MM.1S (cell line): Measurements from ENCODE around the gene NAT16.

Experiments used
- DNase-seq: peaks from one replicate; pipeline ENCODE4 v3.0.0-alpha.2; 2015
- H2AFZ ChIP-seq: fragments of 300-600 bp; sonication (generic); 2 replicates; pipeline ENCODE4 v1.6.0; 2016; ENCODE audit warnings: antibody characterized with exemption, low read length
- H3F3A ChIP-seq: fragments of 300-600 bp; sonication (generic); 2 replicates; pipeline ENCODE4 v1.6.1; 2016; ENCODE audit warnings: mild to moderate bottlenecking, antibody characterized with exemption, low read length, moderate library complexity, mixed read lengths; ENCODE audit not compliant: insufficient read depth
- H3K27ac ChIP-seq: fragments of 300-600 bp; sonication (generic); 2 replicates; pipeline ENCODE4 v1.5.1; 2016; ENCODE audit warnings: mild to moderate bottlenecking, low read length
- H3K27me3 ChIP-seq: fragments of 300-600 bp; sonication (generic); replicated peaks from 2 replicates; pipeline ENCODE4 v1.6.0; 2016; ENCODE audit warnings: low read length; ENCODE audit not compliant: insufficient read depth
- H3K36me3 ChIP-seq: fragments of 300-600 bp; sonication (generic); replicated peaks from 2 replicates; pipeline ENCODE4 v1.6.1; 2016; ENCODE audit warnings: mild to moderate bottlenecking, low read length, mixed read lengths; ENCODE audit not compliant: insufficient read depth
- H3K4me1 ChIP-seq: fragments of 300-600 bp; sonication (generic); 2 replicates; pipeline ENCODE4 v1.6.1; 2016; ENCODE audit warnings: low read length, mixed read lengths
- H3K4me2 ChIP-seq: fragments of 300-600 bp; sonication (generic); 2 replicates; pipeline ENCODE4 v1.6.0; 2016; ENCODE audit warnings: low read depth, low read length
- H3K4me3 ChIP-seq: fragments of 300-600 bp; sonication (generic); 2 replicates; pipeline ENCODE4 v1.5.1; 2016; ENCODE audit warnings: low read length, mixed read lengths
- H3K79me2 ChIP-seq: fragments of 300-600 bp; sonication (generic); 2 replicates; pipeline ENCODE4 v1.6.1; 2016; ENCODE audit warnings: mixed run types, low read length, mixed read lengths
- H3K9ac ChIP-seq: fragments of 300-600 bp; sonication (generic); 2 replicates; pipeline ENCODE4 v1.6.1; 2016; ENCODE audit warnings: low read length, mixed read lengths
- H3K9me2 ChIP-seq: fragments of 300-600 bp; sonication (generic); replicated peaks from 2 replicates; pipeline ENCODE4 v1.6.1; 2016; ENCODE audit warnings: mild to moderate bottlenecking, low read length, mixed read lengths; ENCODE audit not compliant: insufficient read depth
- H3K9me3 ChIP-seq: fragments of 300-600 bp; sonication (generic); replicated peaks from 2 replicates; pipeline ENCODE4 v1.6.1; 2016; ENCODE audit warnings: mild to moderate bottlenecking, low read length, mixed read lengths; ENCODE audit not compliant: insufficient read depth
- H4K20me1 ChIP-seq: fragments of 300-600 bp; sonication (generic); 2 replicates; pipeline ENCODE4 v1.6.1; 2016; ENCODE audit warnings: mild to moderate bottlenecking, low read length, moderate library complexity, mixed read lengths; ENCODE audit not compliant: insufficient read depth
- EZH2 ChIP-seq: fragments of 300-600 bp; sonication (generic); optimal IDR thresholded peaks from 2 replicates; pipeline ENCODE3; 2017; ENCODE audit warnings: low read depth, mild to moderate bottlenecking, antibody characterized with exemption, low read length, mixed read lengths
- EZH2phosphoT487 ChIP-seq: fragments of 300-600 bp; sonication (generic); IDR thresholded peaks from 2 replicates; pipeline ENCODE4 v1.6.1; 2018; ENCODE audit warnings: antibody characterized with exemption, low read length
- TF ChIP-seq, protein P1 (sequence below): fragments of 300-600 bp; sonication (generic); IDR thresholded peaks from 2 replicates; pipeline ENCODE4 v1.5.1; 2016; ENCODE audit warnings: antibody characterized with exemption, low read length, mixed read lengths

NAT16 gene

DNA sequence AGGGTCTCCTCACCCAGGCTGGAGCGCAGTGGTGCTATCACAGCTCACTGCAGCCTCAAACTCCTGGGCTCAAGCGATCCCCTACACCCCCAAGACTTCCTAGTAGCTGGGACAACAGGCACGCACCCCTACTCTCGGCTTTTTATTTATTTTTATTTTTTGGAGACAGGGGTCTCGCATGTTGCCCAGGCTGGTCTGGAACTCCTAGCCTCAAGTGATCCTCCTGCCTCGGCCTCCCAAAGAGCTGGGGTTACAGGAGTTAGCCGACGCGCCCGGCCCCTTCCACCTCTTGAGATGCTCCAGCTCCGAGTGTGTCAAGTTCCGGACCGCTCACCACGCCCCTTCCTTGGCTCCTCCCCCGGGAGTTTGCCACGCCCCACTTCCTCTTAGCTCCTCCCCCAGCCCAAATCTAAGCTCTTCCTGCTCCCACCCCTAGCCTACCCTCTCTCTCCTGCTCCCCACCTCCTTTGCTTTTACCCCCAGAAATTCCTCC, 6.3 kb downstream of the NAT16 start:
- Histone ChIP-seq H2AFZ (no peak overlapping the region), H3K27me3 (peaks cover 96% of the 10 kb centered on the region), H3K9me3 (no peaks in the 10 kb centered on the region), H3K27ac (no peak overlapping the region), H3K9me2 (no peaks in the 10 kb centered on the region), H3K79me2 (no peaks in the 10 kb centered on the region), H3K4me1 (0 out of 2 replicates have a peak, but pooled peaks cover 3% of the 10 kb centered on the region), H3F3A (no peaks in the 10 kb centered on the region), H3K4me3 (no peak overlapping the region), H3K9ac (no peak overlapping the region), H3K4me2 (no peak overlapping the region), H4K20me1 (no peaks in the 10 kb centered on the region), H3K36me3 (no peaks in the 10 kb centered on the region)
- no peak for TF ChIP-seq EZH2
- no peak for TF ChIP-seq EZH2phosphoT487
- TF ChIP-seq, protein P1, sequence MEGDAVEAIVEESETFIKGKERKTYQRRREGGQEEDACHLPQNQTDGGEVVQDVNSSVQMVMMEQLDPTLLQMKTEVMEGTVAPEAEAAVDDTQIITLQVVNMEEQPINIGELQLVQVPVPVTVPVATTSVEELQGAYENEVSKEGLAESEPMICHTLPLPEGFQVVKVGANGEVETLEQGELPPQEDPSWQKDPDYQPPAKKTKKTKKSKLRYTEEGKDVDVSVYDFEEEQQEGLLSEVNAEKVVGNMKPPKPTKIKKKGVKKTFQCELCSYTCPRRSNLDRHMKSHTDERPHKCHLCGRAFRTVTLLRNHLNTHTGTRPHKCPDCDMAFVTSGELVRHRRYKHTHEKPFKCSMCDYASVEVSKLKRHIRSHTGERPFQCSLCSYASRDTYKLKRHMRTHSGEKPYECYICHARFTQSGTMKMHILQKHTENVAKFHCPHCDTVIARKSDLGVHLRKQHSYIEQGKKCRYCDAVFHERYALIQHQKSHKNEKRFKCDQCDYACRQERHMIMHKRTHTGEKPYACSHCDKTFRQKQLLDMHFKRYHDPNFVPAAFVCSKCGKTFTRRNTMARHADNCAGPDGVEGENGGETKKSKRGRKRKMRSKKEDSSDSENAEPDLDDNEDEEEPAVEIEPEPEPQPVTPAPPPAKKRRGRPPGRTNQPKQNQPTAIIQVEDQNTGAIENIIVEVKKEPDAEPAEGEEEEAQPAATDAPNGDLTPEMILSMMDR: no peak
- peak; percentile 33 for DNase-seq

DNA sequence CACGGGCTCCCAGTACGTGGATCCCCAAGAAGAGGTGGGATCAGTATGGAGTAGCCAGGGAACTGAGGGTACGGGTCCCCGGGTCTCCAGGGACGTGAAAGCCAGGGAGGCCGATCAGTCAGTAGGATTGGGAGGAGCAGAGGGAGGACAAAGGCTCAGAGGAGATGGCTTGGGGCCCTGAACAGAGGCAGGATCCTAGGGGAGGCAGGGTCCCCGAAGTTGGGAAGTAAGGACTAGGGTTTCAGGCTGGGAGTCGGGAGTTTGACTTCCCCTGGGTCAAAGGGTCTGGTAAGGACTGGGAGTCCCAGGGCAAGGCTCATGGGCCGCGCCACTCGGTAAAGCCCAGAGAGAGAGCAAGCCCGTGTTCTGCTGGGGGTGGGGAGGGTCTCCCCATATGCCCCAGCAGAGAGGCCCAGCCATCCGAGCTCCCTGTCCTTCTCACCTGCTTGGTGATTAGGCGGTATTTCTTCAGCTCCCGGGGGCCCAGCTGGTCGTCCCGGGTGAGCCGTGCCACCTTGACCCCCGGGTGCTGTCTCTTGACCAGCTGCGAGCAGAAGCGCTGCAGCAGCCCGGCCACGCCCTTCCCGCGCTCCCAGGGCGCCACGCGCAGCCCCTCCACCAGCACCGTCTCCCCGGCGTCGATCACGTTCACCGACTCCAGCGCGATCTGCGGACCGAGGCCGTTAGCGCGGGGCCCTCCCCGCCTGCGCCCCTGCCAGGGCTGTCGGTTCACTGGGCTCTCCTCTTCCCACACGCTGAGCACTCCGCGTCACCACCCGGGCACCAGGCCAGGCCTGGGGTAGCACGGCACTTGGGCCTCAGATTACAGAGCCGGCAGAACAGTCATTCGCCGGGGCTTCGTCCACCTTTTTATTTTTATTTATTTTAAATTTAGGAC, 7.0 kb downstream of the NAT16 start:
- DNase-seq: no peak
- no peak overlapping the region for H3K27ac ChIP-seq
- H3K9me3 ChIP-seq: no peaks in the 10 kb centered on the region

DNA sequence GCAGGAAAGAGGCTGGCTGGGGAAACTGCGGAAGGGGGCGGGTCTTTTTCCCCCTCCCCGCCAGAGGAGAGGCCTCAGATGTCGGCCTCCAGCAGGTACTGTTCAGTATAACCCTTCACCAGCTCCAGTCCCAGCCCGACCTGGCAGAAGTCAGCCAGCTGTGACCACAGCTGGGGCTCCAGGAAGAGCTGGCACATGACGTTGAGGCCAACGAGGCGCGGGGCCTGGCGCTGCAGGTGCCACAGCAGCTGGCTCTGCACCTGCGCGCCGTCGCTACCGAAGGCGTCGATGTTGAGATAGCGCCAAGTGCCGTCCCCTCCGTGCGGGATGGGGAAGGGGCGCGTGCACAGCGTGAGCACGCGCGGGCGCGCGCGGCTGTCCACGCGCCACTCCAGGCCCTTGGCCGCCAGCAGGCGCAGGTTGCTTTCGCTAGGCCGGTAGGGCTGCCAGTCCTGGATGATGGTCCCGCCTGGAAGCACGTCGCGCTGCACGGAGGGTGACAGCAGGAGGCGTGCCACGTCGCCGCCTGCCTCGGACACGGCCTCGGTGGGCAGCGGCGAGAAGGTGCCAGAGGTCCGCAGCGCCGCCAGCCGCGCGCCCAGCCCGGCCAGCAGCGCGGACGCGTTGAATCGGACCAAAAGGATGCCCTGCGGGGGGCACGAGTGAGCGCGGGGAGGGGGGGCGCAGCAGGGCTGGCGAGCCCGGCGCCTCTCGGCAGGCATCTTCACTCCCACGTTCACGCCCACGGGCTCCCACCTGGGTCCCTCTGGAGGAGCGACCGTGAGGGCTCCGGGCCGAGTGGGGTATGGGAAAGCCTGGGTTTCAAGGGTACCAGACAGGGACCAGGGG, 7.9 kb downstream of the NAT16 start:
- peak; percentile 41 for DNase-seq
- 0 out of 2 replicates have a peak, but pooled peaks cover 3% of the 10 kb centered on the region for H3K4me1 ChIP-seq
- H3F3A ChIP-seq: no peaks in the 10 kb centered on the region
- no peak overlapping the region for H2AFZ ChIP-seq
- H3K27ac ChIP-seq: no peak overlapping the region
- no peak overlapping the region; the same call in 1 of the 2 replicates for H3K4me3 ChIP-seq
- H3K9me2 ChIP-seq: no peaks in the 10 kb centered on the region
- H3K9me3 ChIP-seq: no peaks in the 10 kb centered on the region
- H3K36me3 ChIP-seq: no peaks in the 10 kb centered on the region
- no peak overlapping the region for H3K9ac ChIP-seq
- no peaks in the 10 kb centered on the region for H4K20me1 ChIP-seq
- TF ChIP-seq EZH2: no peak
- TF ChIP-seq, protein P1: no peak
- TF ChIP-seq EZH2phosphoT487: no peak
- peak overlapping the region; percentile 29 for H3K4me2 ChIP-seq
- H3K79me2 ChIP-seq: no peaks in the 10 kb centered on the region
- peaks cover 96% of the 10 kb centered on the region for H3K27me3 ChIP-seq

More for the DNA sequence above, 7.0 kb downstream of the NAT16 start:
- Histone ChIP-seq H2AFZ (no peak overlapping the region), H3K27me3 (peaks cover 96% of the 10 kb centered on the region), H3K9me2 (no peaks in the 10 kb centered on the region), H3K4me1 (0 out of 2 replicates have a peak, but pooled peaks cover 3% of the 10 kb centered on the region), H4K20me1 (no peaks in the 10 kb centered on the region), H3F3A (no peaks in the 10 kb centered on the region), H3K79me2 (no peaks in the 10 kb centered on the region), H3K36me3 (no peaks in the 10 kb centered on the region), H3K4me2 (no peak overlapping the region), H3K9ac (no peak overlapping the region), H3K4me3 (no peak overlapping the region)
- TF ChIP-seq EZH2 (no peak), EZH2phosphoT487 (no peak)
- TF ChIP-seq, protein P1: no peak
